ENCODE results near the gene DUSP28.

GRCh38 chr2:240597054-240597418 is 36.9 kb downstream of the DUSP28 start:
- no peak for TF ChIP-seq CTCF (IDR thresholded peaks at IDR 0.05)
- no peak for TF ChIP-seq POLR2A (IDR thresholded peaks at IDR 0.05)
- no peak for TF ChIP-seq POLR2AphosphoS5 (IDR thresholded peaks at IDR 0.05)
- TF ChIP-seq EP300 (IDR thresholded peaks at IDR 0.05) = no peak
